Measurements from ENCODE around the gene LRP1B.

Gene LRP1B

DNA sequence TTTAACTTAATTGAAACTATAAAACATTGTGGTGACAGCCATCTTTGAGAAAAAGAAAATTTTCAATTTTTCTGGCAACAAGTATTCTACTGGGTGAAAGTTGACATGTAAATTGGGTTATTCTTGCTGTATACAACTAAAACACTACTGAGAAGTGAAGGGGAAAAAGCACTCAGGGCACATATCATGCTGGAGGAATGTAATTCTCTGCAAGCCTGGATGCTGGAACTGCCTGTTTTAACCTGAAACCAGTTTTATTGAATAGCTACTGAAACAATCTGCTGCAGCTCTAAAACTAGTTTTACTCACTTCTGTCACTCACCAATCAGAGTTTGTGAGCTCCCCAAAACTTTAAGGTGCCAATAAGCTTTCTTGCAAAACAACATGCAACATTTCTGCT lies 1136.0 kb downstream of the LRP1B start:
- Histone ChIP-seq H3K79me2 (ENCODE audit: insufficient read depth, low read length) (no peaks in the 10 kb centered on the region), H3K9me3 (ENCODE audit: low read length) (no peaks in the 10 kb centered on the region), H4K20me1 (ENCODE audit: insufficient read depth, low read length) (no peaks in the 10 kb centered on the region), H3K27me3 (ENCODE audit: insufficient read depth, low read length) (no peaks in the 10 kb centered on the region), H3K9me2 (ENCODE audit: low read depth, low read length) (no peaks in the 10 kb centered on the region), H3K4me1 (ENCODE audit: insufficient read depth, low read length, severe bottlenecking) (no peaks in the 10 kb centered on the region), H3K4me2 (ENCODE audit: low read length) (no peak overlapping the region), H2AFZ (ENCODE audit: low read length) (no peak overlapping the region), H3K9ac (ENCODE audit: low read length) (no peak overlapping the region), H3K36me3 (ENCODE audit: insufficient read depth, low read length) (no peaks in the 10 kb centered on the region), H3F3A (ENCODE audit: insufficient read depth, low read length) (no peaks in the 10 kb centered on the region), H3K4me3 (ENCODE audit: low read depth, low read length, poor library complexity, severe bottlenecking) (no peak overlapping the region), H3K27ac (ENCODE audit: low read depth, low read length, poor library complexity, severe bottlenecking) (no peak overlapping the region)
- TF ChIP-seq EZH2 (IDR thresholded peaks at IDR 0.05; ENCODE audit: borderline replicate concordance, low read length) = no peak
- TF ChIP-seq, protein P1, sequence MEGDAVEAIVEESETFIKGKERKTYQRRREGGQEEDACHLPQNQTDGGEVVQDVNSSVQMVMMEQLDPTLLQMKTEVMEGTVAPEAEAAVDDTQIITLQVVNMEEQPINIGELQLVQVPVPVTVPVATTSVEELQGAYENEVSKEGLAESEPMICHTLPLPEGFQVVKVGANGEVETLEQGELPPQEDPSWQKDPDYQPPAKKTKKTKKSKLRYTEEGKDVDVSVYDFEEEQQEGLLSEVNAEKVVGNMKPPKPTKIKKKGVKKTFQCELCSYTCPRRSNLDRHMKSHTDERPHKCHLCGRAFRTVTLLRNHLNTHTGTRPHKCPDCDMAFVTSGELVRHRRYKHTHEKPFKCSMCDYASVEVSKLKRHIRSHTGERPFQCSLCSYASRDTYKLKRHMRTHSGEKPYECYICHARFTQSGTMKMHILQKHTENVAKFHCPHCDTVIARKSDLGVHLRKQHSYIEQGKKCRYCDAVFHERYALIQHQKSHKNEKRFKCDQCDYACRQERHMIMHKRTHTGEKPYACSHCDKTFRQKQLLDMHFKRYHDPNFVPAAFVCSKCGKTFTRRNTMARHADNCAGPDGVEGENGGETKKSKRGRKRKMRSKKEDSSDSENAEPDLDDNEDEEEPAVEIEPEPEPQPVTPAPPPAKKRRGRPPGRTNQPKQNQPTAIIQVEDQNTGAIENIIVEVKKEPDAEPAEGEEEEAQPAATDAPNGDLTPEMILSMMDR (IDR thresholded peaks at IDR 0.05; ENCODE audit: low read length) = no peak

DNA sequence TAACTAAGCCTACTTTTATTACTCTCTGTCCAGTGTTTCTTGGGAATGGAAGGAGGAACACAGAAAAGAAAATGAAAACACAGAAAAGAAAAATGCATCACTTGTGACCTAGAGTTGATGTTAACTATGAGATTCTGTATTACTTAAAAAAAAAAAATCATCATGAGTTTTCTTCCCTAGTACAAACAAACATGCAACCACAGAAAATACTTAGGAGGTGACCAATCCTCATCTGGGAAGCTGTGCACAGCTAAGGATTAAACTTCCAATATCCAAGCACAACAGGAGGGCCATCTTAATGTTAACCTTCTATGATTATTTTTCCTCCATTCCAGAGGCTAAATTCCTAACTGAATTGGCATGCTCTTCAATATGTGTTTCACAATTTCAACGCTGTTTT lies 1140.4 kb downstream of the LRP1B start:
- Histone ChIP-seq H3K4me1 (ENCODE audit: insufficient read depth, low read length, severe bottlenecking) (no peaks in the 10 kb centered on the region), H3K36me3 (ENCODE audit: insufficient read depth, low read length) (no peaks in the 10 kb centered on the region), H3K4me2 (ENCODE audit: low read length) (no peak overlapping the region), H4K20me1 (ENCODE audit: insufficient read depth, low read length) (no peaks in the 10 kb centered on the region), H3F3A (ENCODE audit: insufficient read depth, low read length) (no peaks in the 10 kb centered on the region), H3K27me3 (ENCODE audit: insufficient read depth, low read length) (no peaks in the 10 kb centered on the region), H3K27ac (ENCODE audit: low read depth, low read length, poor library complexity, severe bottlenecking) (no peak overlapping the region), H3K9ac (ENCODE audit: low read length) (no peak overlapping the region), H2AFZ (ENCODE audit: low read length) (no peak overlapping the region), H3K4me3 (ENCODE audit: low read depth, low read length, poor library complexity, severe bottlenecking) (no peak overlapping the region), H3K9me2 (ENCODE audit: low read depth, low read length) (no peaks in the 10 kb centered on the region), H3K79me2 (ENCODE audit: insufficient read depth, low read length) (no peaks in the 10 kb centered on the region), H3K9me3 (ENCODE audit: low read length) (no peaks in the 10 kb centered on the region)
- TF ChIP-seq, protein P1 (IDR thresholded peaks at IDR 0.05; ENCODE audit: low read length) = no peak
- TF ChIP-seq EZH2 (IDR thresholded peaks at IDR 0.05; ENCODE audit: borderline replicate concordance, low read length) = no peak

DNA sequence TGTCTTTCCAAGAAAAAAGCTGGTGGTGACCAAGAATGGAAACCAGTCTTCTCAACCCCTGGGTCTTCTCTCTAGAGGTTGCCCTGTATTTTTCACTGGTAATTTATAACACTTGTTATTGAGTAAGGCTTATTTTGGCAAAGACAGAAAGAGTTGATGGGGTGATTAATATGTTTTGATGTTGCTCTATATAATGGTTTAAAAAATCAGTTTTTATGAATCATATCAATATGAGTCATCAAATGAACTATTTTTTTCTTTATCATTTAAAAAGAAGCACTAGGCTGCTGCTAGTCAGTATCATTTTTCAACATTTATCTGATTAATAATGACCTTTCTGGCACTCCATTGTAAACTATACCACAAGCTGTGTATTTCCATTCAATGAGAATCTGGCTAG lies 1142.2 kb downstream of the LRP1B start:
- no peaks in the 10 kb centered on the region for H3K9me2 ChIP-seq (ENCODE audit: low read depth, low read length)
- H3K27me3 ChIP-seq (ENCODE audit: insufficient read depth, low read length) = no peaks in the 10 kb centered on the region
- no peaks in the 10 kb centered on the region for H3K9me3 ChIP-seq (ENCODE audit: low read length)
- no peaks in the 10 kb centered on the region for H3K4me1 ChIP-seq (ENCODE audit: insufficient read depth, low read length, severe bottlenecking)
- H3K4me2 ChIP-seq (ENCODE audit: low read length) = no peak overlapping the region
- no peak overlapping the region for H3K4me3 ChIP-seq (ENCODE audit: low read depth, low read length, poor library complexity, severe bottlenecking)
- H3K9ac ChIP-seq (ENCODE audit: low read length) = no peak overlapping the region
- TF ChIP-seq, protein P1 (IDR thresholded peaks at IDR 0.05; ENCODE audit: low read length) = no peak
- TF ChIP-seq EZH2 (IDR thresholded peaks at IDR 0.05; ENCODE audit: borderline replicate concordance, low read length) = no peak
- no peak overlapping the region for H2AFZ ChIP-seq (ENCODE audit: low read length)
- H3F3A ChIP-seq (ENCODE audit: insufficient read depth, low read length) = no peaks in the 10 kb centered on the region
- H3K27ac ChIP-seq (ENCODE audit: low read depth, low read length, poor library complexity, severe bottlenecking) = no peak overlapping the region
- H3K36me3 ChIP-seq (ENCODE audit: insufficient read depth, low read length) = no peaks in the 10 kb centered on the region
- H3K79me2 ChIP-seq (ENCODE audit: insufficient read depth, low read length) = no peaks in the 10 kb centered on the region
- no peaks in the 10 kb centered on the region for H4K20me1 ChIP-seq (ENCODE audit: insufficient read depth, low read length)
